ENCODE data around the gene NOX1. TPM values are rescaled to one million over a fixed set of nuclear protein-coding genes. Genes with fewer than 3 reads are reported as not detected.

Gene NOX1
- polyA plus RNA-seq, 1 of the 3 experiments (the other 2 are of a cell fraction) = not detected

DNA sequence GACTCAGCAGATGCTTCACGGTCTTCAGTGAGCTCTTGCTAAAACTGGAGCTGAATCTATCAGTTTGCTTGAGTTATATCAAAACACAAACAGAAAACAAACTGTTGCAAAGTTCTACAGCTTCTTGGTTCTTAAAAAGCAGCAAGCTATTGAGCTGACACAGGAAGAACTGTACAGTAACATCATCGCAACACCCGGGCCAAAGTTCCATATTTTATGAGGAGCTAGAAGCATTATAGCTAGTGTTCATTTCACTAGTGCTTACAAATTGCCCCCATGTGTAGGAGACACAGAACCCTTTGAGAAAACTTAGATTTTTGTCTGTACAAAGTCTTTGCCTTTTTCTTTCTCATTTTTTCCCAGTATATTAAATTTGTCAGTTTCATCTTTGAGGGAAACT, 71.3 kb downstream of the NOX1 start (continued):
- TF ChIP-seq, protein P1, sequence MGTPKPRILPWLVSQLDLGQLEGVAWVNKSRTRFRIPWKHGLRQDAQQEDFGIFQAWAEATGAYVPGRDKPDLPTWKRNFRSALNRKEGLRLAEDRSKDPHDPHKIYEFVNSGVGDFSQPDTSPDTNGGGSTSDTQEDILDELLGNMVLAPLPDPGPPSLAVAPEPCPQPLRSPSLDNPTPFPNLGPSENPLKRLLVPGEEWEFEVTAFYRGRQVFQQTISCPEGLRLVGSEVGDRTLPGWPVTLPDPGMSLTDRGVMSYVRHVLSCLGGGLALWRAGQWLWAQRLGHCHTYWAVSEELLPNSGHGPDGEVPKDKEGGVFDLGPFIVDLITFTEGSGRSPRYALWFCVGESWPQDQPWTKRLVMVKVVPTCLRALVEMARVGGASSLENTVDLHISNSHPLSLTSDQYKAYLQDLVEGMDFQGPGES (IDR thresholded peaks at IDR 0.05; ENCODE audit: low read depth, low read length) = no peak
- TF ChIP-seq NRF1 (IDR thresholded peaks at IDR 0.05; ENCODE audit: low read depth, low read length) = no peak
- TF ChIP-seq RXRA (IDR thresholded peaks at IDR 0.05; ENCODE audit: borderline replicate concordance, low read depth) = no peak
- no peak for TF ChIP-seq FOXM1 (IDR thresholded peaks at IDR 0.05; ENCODE audit: low read depth)
- TF ChIP-seq ELF1 (IDR thresholded peaks at IDR 0.05) = no peak
- no peak for TF ChIP-seq MAX (IDR thresholded peaks at IDR 0.05; ENCODE audit: low read depth)

DNA sequence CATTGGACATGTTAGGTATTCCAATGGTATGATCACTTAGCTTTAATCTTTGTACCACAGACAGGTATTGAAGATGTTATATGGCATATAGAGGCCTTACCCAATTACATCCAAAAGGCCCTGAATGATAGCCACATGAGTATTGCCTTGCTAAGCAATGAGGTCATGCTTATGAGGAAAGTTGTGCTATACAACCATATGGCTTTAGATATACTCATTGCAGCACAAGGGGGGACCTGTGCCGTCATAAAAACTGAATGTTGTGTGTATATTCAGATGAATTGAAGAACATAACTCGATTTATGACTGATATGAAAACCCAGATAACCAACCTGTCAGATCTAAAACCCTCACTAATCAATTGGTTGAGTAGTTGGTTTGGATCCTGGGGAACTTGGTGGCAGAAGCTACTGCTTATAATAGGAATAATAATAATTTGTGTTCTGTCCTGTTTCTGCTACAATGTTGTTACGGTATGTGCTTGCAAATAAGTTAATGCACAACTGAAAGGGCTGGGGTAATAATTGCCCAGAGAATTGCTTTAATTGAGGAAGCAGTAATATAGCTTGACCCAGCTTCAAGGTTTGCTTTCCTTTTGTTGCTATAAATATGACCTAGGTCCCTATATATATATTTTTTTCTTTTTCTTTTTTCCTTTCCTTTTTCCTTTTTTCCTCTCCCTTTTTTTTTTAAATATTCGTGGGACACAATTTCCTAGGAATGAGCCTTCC, 75.5 kb downstream of the NOX1 start:
- TF ChIP-seq FOXJ3 (CRISPR knock-in tag; IDR thresholded peaks at IDR 0.05) = no peak
- TF ChIP-seq MEF2A (IDR thresholded peaks at IDR 0.05; ENCODE audit: borderline replicate concordance, low read depth) = no peak
- TF ChIP-seq FOSL2 (IDR thresholded peaks at IDR 0.05; ENCODE audit: borderline replicate concordance, low read depth) = no peak
- TF ChIP-seq GATA2 (CRISPR knock-in tag; IDR thresholded peaks at IDR 0.05) = no peak
- no peak for TF ChIP-seq CTCF (IDR thresholded peaks at IDR 0.05)
- TF ChIP-seq RCOR1 (IDR thresholded peaks at IDR 0.05; ENCODE audit: low read length) = no peak
- no peak for TF ChIP-seq PBX3 (IDR thresholded peaks at IDR 0.05)
- no peak for TF ChIP-seq YY1 (IDR thresholded peaks at IDR 0.05; ENCODE audit: low read depth)
- TF ChIP-seq ELF1 (IDR thresholded peaks at IDR 0.05) = no peak
- TF ChIP-seq RFX5 (IDR thresholded peaks at IDR 0.05; ENCODE audit: low read length) = no peak
- no peak for TF ChIP-seq SMC3 (IDR thresholded peaks at IDR 0.05; ENCODE audit: low read depth, low read length)
- TF ChIP-seq TCF12 (IDR thresholded peaks at IDR 0.05) = no peak
- no peak for TF ChIP-seq USF1 (IDR thresholded peaks at IDR 0.05; ENCODE audit: borderline replicate concordance, low read depth)
- no peak for TF ChIP-seq MAX (IDR thresholded peaks at IDR 0.05; ENCODE audit: low read depth)
- no peak for TF ChIP-seq TAF1 (IDR thresholded peaks at IDR 0.05; ENCODE audit: borderline replicate concordance, low read depth, low read length)
- TF ChIP-seq, protein P2, sequence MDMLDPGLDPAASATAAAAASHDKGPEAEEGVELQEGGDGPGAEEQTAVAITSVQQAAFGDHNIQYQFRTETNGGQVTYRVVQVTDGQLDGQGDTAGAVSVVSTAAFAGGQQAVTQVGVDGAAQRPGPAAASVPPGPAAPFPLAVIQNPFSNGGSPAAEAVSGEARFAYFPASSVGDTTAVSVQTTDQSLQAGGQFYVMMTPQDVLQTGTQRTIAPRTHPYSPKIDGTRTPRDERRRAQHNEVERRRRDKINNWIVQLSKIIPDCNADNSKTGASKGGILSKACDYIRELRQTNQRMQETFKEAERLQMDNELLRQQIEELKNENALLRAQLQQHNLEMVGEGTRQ (IDR thresholded peaks at IDR 0.05; ENCODE audit: borderline replicate concordance, low read depth, low read length) = no peak
- TF ChIP-seq TEAD4 (IDR thresholded peaks at IDR 0.05; ENCODE audit: borderline replicate concordance, insufficient read depth) = no peak
- no peak for TF ChIP-seq SIN3A (IDR thresholded peaks at IDR 0.05; ENCODE audit: borderline replicate concordance, low read depth, low read length)
- TF ChIP-seq CHD2 (IDR thresholded peaks at IDR 0.05; ENCODE audit: low read length, partially characterized antibody) = no peak
- Histone ChIP-seq H3K27ac (ENCODE audit: low read depth in 2 of 2, low read length in 1 of 2) (no peak overlapping the region), H3K4me2 (no peak overlapping the region), H3K9me3 (no peaks in the 10 kb centered on the region), H3K27me3 (ENCODE audit: insufficient read depth) (peaks cover 8% of the 10 kb centered on the region; the same call in 1 of the 2 replicates), H4K20me1 (ENCODE audit: insufficient read depth) (no peaks in the 10 kb centered on the region), H3K4me1 (ENCODE audit: control insufficient read depth in 1 of 2, insufficient read depth in 2 of 2, low read depth in 1 of 2, low read length in 1 of 2) (no peaks in the 10 kb centered on the region), H3K79me2 (ENCODE audit: insufficient read depth) (no peaks in the 10 kb centered on the region), H3K4me3 (ENCODE audit: low read depth in 2 of 2, low read length in 1 of 2) (no peak overlapping the region), H3K9me2 (no peaks in the 10 kb centered on the region), H3K9ac (no peak overlapping the region), H2AFZ (ENCODE audit: low read depth) (no peak overlapping the region), H3K36me3 (replicated peaks in 1 of 2; ENCODE audit: control insufficient read depth in 1 of 2, insufficient read depth in 2 of 2, low read length in 1 of 2) (no peaks in the 10 kb centered on the region), H3F3A (replicated peaks; ENCODE audit: insufficient read depth) (no peaks in the 10 kb centered on the region)
- DNase-seq = no peak
- ChIA-PET CTCF (interaction anchor here (0.7 to 1.1 kb wide), 2 partner anchors 30 kb away, joined by 3 read pairs; no protein-coding TSS in a partner anchor), POLR2A (no interaction called here)
- WGBS (ENCODE audit: low lambda C conversion rate) = 10% methylated on average over 4 of the region's 4 CpGs
